Activated T-helper 1 cell treated with anti-CD3 and anti-CD28 coated beads, Interleukin-12 subunit alpha, Interleukin-12 subunit beta, Interleukin-2, Interleukin-4 antibody, amounts not matched to agents 30 ng/mL and 10 ng/mL and 1 ng/mL, durations not matched to agents 14 hours and 24 hours and 36 hours (primary cell): Measurements from ENCODE around the gene TEX38. TPM values are rescaled to one million over a fixed set of nuclear protein-coding genes. Genes with fewer than 3 reads are reported as not detected.
"Not testable (repeated sequence)": the region's sequence is repeated elsewhere in the genome, so short reads cannot be mapped to it uniquely, and the experiment has no call there.

Source experiments
- DNase-seq: peaks from one replicate; pipeline ENCODE4 v3.0.0; 2021; ENCODE audit warnings: low spot score
- H3K27ac Mint-ChIP-seq: one replicate; pipeline ENCODE4 v1.8.0; 2021; ENCODE audit warnings: mild to moderate bottlenecking, mixed read lengths
- H3K27me3 Mint-ChIP-seq: one replicate; pipeline ENCODE4 v1.8.0; 2022; ENCODE audit warnings: mild to moderate bottlenecking, moderate library complexity, mixed read lengths; ENCODE audit not compliant: insufficient read depth
- H3K36me3 Mint-ChIP-seq: one replicate; pipeline ENCODE4 v1.8.0; 2021; ENCODE audit warnings: low read depth, mixed read lengths
- H3K4me1 Mint-ChIP-seq: one replicate; pipeline ENCODE4 v1.8.0; 2021; ENCODE audit warnings: low read depth, mixed read lengths
- H3K4me3 Mint-ChIP-seq: one replicate; pipeline ENCODE4 v1.8.0; 2021; ENCODE audit warnings: mild to moderate bottlenecking, moderate library complexity, mixed read lengths
- H3K9me3 Mint-ChIP-seq: one replicate; pipeline ENCODE4 v1.8.0; 2021; ENCODE audit warnings: mixed read lengths
- intact Hi-C: fragments of 100-400 bp; cut with micrococcal nuclease; formaldehyde crosslinking; loops from one replicate; pipeline ENCODE4 v1.15.1; 2024
- total RNA-seq: library from RNA; stranded (reverse); gene quantifications from 2 replicates; pipeline ENCODE4 v1.2.3, GENCODE V29; 2022

The TEX38 gene
- total RNA-seq, 1 donor from 2014 or later: 0.18 TPM

DNA sequence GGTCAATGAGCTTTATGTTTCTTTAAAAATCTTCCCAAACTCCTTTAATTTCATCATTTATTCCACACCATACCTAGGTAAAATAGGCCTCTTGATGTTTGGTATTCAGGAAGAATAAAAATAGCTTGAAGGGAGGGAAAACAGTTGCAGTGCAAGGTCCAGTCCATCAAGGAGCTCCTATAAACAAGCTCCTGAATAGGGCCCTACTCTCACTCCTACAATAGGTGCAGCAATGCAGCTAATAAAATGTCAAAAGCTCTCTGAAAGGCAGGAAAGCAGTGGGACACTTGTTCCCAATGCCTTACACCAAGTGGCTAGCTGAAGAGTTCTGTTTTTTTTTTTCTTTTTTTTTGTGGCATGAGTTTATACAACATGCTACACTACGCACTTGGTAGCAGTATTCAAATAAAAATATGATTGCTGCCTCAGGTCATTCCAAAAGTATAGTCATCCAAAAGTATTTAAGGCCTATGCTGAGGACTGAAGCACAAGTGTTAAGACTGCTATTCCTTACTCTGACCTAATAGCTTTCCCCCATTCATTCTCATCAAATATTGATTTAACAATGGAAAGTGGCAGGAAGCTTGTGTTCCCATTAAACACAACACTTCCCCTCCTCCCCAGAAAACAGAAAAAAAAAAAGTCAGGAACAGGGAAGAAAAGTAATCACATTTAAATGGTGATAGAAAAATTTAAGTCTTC, 9.8 kb downstream of the TEX38 start:
- Mint-ChIP-seq H3K36me3 (peaks cover 63% of the 10 kb centered on the region), H3K4me1 (peaks cover 19% of the 10 kb centered on the region), H3K27ac (no peak overlapping the region), H3K27me3 (no peaks in the 10 kb centered on the region), H3K4me3 (no peak overlapping the region), H3K9me3 (no peaks in the 10 kb centered on the region)
- DNase-seq: no peak
- intact Hi-C loops: no loop called here

DNA sequence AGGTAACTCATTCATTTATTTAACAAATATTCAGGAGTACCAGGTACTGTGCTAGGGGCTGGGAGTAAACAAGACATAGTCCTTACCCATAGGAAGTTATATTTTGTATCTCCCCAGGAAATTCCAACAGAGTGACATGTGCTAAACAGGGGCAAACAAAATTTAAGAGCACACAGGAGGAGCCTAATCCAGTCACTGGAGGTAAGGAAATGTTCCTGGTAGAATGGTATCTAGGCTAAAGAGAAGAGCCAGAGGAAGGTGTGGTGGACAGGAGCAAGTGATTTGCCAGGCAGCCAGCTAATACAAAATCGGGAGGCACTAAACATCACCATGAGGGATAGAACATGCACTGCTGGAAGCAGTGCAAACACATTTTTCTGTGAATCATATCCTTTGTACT, 10.4 kb downstream of the TEX38 start:
- Mint-ChIP-seq H3K9me3 (no peaks in the 10 kb centered on the region), H3K4me1 (peaks cover 18% of the 10 kb centered on the region), H3K27me3 (no peaks in the 10 kb centered on the region), H3K36me3 (peaks cover 67% of the 10 kb centered on the region), H3K27ac (no peak overlapping the region), H3K4me3 (no peak overlapping the region)
- intact Hi-C loops: no loop called here
- no peak for DNase-seq

DNA sequence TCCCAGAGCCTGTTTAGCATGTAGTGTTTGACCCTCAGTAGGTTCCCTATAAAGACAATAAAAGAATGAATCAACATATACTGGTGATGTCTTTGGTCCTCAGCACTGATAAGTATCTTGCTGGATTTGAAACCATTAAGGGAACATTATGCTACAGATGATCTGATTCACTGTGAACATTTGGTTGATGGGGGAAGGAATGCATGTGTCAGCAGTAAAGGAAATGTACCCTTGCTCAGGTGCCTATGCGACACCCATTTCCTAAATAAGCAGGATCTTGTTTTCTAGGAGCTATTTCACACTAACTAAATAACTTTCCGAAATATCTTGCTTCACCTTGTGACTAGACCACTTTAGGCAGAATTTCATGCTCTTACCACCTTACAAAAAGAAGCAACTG, 13.0 kb downstream of the TEX38 start:
- H3K27me3 Mint-ChIP-seq: no peaks in the 10 kb centered on the region
- no peak for DNase-seq
- H3K9me3 Mint-ChIP-seq: no peaks in the 10 kb centered on the region
- H3K4me1 Mint-ChIP-seq: peaks cover 19% of the 10 kb centered on the region
- no peak overlapping the region for H3K4me3 Mint-ChIP-seq
- intact Hi-C loops: no loop called here
- no peak overlapping the region for H3K27ac Mint-ChIP-seq
- H3K36me3 Mint-ChIP-seq: peaks cover 70% of the 10 kb centered on the region

DNA sequence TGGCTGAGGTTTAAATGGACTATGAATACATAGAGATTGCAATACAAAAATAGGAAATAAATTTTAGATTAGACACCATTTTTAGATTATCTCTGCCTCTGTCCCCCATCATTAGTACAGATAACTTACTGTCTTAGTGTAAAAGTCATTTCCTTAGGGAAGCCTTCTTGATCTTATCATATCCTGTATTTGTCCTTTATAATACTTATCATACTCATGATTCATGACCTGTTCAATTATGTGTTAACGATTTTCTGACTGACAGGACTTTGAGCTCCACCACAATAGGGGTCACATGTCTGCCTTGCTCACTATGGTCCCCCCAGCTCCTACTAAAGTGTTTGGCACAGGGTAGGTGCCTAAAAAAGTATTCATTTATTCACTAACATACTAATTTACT, 14.6 kb downstream of the TEX38 start:
- H3K36me3 Mint-ChIP-seq: peaks cover 62% of the 10 kb centered on the region
- H3K27me3 Mint-ChIP-seq: no peaks in the 10 kb centered on the region
- H3K27ac Mint-ChIP-seq: no peak overlapping the region
- H3K9me3 Mint-ChIP-seq: no peaks in the 10 kb centered on the region
- no peak for DNase-seq
- peaks cover 19% of the 10 kb centered on the region for H3K4me1 Mint-ChIP-seq
- H3K4me3 Mint-ChIP-seq: no peak overlapping the region
- intact Hi-C loops: no loop called here

DNA sequence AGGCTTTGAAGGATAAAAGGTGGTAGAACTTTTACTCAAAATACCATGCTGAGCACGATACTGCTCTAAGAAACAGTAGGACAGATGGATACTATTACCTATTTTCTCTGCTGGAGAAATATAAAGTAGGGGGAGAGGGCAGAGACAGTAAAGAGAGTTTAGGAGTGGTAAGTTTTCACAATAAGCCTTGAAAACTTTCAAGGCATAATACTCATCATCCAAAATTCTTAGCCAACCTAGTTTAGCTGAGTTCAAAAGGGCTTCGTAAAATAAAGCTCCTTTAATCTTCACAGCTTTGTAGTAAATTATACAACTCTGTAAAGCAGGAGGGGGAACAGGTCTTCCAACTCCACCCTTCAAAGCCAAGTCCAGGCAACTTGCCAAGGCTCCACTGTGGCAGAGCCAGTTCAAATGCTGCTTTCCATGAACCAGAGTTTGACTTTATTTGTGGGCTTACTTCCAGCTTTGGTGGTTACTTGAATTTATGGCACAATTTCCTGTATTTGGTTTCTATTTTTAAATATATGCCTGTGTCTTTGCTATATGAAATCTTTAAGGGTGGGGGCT, 15.5 kb downstream of the TEX38 start:
- intact Hi-C loops: no loop called here
- DNase-seq: no peak
- no peak overlapping the region for H3K4me3 Mint-ChIP-seq
- no peaks in the 10 kb centered on the region for H3K9me3 Mint-ChIP-seq
- peaks cover 59% of the 10 kb centered on the region for H3K36me3 Mint-ChIP-seq
- no peaks in the 10 kb centered on the region for H3K27me3 Mint-ChIP-seq
- peak overlapping the region; percentile 15 for H3K27ac Mint-ChIP-seq
- peaks cover 21% of the 10 kb centered on the region for H3K4me1 Mint-ChIP-seq

DNA sequence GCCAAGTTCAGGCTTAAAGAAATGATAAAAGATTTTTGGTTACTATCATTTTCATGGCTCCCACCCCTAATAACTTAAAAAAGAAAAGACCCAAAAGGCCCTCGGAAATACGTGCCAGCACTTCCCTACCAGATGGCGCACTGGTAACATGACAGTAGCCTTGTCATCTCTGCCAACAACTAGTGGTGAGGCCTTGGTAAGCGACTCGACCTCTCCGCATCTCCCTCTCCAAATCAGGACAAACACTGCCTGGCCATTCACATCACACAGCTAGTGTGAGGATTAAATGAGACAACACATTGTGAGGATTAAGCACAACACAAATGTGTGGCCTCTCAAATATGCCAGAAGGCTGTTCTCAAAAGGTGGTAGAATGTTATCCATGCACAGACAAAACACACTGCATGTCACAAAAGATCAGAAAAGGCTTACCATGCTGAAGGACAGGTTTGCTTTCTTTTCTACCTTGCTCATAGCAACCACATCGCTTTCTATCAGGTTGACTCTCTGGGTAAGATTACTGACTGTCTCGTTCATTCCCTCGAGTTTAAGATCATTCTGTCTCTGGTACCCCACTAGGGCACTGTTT, 16.4 kb downstream of the TEX38 start:
- intact Hi-C loops: no loop called here
- Mint-ChIP-seq H3K4me1 (peaks cover 24% of the 10 kb centered on the region), H3K36me3 (peaks cover 59% of the 10 kb centered on the region), H3K4me3 (no peak overlapping the region), H3K27ac (no peak overlapping the region), H3K9me3 (no peaks in the 10 kb centered on the region), H3K27me3 (no peaks in the 10 kb centered on the region)
- DNase-seq: no peak

DNA sequence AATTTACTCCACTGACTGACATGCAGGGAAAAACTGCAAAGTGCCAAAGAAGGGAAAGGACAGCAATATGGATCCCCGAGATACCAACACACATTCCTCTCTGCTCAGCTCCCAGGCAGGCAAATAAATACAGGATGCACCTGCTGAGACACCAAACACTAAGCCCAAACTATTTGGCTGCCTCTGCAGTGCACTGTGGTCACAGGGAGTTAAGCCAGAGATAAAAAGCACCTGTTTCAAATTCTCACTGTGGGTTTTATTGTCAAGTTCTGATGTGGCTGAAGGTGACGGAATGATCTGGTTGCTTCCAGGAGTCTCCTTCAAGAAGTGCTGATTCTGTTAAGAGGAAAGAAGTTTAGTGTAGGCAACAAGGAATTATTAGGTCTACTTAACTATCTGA, 17.7 kb downstream of the TEX38 start:
- H3K36me3 Mint-ChIP-seq: peaks cover 58% of the 10 kb centered on the region
- H3K4me1 Mint-ChIP-seq: peaks cover 24% of the 10 kb centered on the region
- no peaks in the 10 kb centered on the region for H3K9me3 Mint-ChIP-seq
- H3K27me3 Mint-ChIP-seq: no peaks in the 10 kb centered on the region
- H3K4me3 Mint-ChIP-seq: no peak overlapping the region
- no peak for DNase-seq
- no peak overlapping the region for H3K27ac Mint-ChIP-seq
- intact Hi-C loops: no loop called here

DNA sequence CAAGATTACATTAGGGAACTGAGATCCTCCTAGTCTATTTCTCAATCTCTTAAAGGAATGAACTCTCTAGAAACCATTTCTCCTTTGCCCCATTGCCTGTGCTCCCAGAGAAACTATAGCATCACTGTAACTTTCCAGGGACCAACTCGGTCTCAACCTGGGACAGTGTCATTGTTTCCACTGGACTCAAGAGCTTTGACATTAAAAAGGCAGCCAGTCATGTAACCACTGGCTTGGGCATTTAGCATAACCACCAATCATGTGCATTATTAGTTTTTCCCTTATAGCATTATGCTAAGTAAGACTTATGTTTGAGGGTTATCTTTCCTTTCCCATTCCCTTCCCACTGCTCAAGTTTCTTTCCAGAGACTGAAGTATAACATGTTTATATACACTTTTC, 18.2 kb downstream of the TEX38 start:
- intact Hi-C loops: no loop called here
- no peaks in the 10 kb centered on the region for H3K9me3 Mint-ChIP-seq
- no peaks in the 10 kb centered on the region for H3K27me3 Mint-ChIP-seq
- H3K36me3 Mint-ChIP-seq: peaks cover 58% of the 10 kb centered on the region
- peaks cover 24% of the 10 kb centered on the region for H3K4me1 Mint-ChIP-seq
- no peak overlapping the region for H3K4me3 Mint-ChIP-seq
- DNase-seq: no peak
- H3K27ac Mint-ChIP-seq: no peak overlapping the region

DNA sequence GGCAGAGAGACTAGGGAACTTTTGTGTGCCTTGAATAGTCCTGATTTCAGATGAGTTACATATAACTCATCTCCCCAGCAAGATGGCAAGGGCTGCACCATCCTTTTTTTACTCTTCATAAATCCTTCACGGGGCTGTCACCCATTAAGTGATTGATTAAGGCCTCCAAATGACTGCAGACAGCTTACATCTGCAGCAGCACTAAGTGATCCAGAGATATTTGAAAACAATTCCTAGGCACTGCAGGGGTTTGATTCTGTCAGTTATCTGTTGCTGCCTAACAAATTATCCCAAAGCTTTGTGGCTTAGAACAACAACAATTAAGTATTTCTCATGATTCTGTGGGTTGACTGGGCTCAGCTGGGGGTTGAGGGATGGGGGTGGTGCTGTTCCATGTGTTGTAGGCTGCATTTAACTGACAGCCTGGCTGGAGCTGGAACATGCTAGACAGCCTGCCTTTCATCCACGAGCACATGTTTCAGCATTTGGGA, 19.3 kb downstream of the TEX38 start:
- peaks cover 63% of the 10 kb centered on the region for H3K36me3 Mint-ChIP-seq
- peaks cover 24% of the 10 kb centered on the region for H3K4me1 Mint-ChIP-seq
- H3K27me3 Mint-ChIP-seq: no peaks in the 10 kb centered on the region
- no peak overlapping the region for H3K27ac Mint-ChIP-seq
- intact Hi-C loops: no loop called here
- no peak overlapping the region for H3K4me3 Mint-ChIP-seq
- no peak for DNase-seq
- H3K9me3 Mint-ChIP-seq: peaks cover 6% of the 10 kb centered on the region

DNA sequence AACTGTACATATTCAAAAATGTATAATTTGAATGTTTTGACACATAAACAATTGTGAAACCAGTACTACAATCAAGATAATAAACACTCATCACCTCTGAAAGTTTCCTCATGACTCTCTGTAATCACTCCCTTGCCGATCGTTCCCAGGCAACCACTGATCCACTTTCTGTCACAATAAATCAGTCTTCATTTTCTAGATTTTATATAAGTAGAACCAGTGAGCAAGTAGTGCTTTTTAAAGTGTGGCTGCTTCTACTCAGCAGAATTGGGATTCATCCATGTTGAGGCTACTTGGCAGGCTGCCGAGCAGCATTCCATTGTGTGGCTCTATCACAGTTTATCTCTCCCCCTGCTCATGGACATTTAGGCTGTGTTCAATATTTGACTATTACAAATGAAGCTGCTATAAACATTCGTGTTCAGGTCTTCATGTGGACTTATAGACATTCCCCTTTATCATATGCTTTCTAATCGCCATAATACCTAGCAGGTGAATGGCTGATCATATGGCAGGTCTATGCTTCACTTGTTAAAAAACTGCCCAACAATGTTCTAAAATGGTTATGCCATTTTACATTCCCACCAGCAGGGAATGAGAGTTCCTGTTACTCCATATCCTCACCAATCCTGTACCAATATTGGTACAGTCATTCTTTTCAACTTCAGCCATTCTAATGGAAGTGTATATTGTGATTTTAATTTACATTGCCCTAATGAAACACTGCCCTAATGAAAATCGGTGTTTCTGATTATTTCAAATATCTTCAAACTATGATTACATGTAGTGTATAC, 20.5 kb downstream of the TEX38 start:
- Mint-ChIP-seq H3K4me3 (no peak overlapping the region), H3K27ac (no peak overlapping the region), H3K36me3 (peaks cover 61% of the 10 kb centered on the region)

DNA sequence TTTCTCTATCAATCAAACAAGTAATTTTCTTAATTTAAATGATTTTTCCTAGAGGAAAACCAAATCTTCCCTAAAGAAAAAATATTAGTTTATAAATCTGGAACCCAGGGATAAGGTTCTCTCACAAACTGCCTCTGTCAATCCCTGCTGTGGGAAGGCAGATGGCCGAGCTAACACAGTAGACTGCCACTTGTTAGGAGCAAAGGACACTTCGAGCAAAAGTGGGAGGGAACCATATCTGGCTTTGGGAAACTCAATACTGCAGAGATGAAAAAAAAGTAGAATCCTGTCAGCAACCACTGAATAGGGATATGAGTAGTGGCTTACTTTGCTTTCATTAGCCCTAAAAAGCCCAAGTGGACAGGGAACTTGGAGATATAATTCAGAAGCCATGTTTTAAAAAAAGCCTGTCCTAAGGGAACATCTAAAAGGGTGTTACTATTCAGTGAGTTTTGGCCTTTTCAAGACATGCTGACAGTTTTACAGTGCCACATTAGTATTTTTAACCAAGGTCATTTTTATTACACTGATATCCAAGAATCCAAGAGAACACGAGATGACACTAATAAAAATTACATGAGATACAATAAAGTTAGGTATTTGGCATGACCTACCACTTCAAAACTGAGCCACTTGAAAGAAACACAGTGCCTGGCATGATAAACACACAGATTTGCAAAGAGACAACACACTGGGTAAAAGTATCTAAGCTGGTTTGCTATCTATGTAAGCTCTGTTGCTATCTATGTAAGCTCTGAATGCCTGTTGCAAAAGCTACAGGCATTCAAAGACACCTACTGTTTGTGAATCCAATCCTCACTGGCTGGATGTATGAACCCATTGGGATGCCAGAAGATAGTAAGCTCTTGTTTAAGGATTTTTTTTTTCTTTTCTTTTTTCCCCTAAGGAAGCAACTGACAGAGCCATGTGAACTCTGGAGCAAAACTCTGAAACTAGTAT, 21.4 kb downstream of the TEX38 start:
- Mint-ChIP-seq H3K9me3 (peaks cover 6% of the 10 kb centered on the region), H3K36me3 (peaks cover 57% of the 10 kb centered on the region)

More for the DNA sequence above, 20.5 kb downstream of the TEX38 start:
- intact Hi-C loops: no loop called here
- Mint-ChIP-seq H3K4me1 (peaks cover 16% of the 10 kb centered on the region), H3K27me3 (no peaks in the 10 kb centered on the region), H3K9me3 (peaks cover 6% of the 10 kb centered on the region)
- DNase-seq: no peak

DNA sequence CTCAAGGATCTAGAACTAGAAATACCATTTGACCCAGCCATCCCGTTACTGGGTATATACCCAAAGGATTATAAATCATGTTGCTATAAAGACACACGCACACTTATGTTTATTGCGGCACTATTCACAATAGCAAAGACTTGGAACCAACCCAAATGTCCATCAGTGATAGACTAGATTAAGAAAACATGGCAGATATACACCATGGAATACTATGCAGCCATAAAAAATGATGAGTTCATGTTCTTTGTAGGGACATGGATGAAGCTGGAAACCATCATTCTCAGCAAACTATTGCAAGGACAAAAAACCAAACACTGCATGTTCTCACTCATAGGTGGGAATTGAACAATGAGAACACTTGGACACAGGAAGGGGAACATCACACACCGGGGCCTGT, 23.0 kb downstream of the TEX38 start:
- DNase-seq, H3K9me3 Mint-ChIP-seq, H3K4me3 Mint-ChIP-seq, H3K27me3 Mint-ChIP-seq, H3K27ac Mint-ChIP-seq, intact Hi-C loops: not testable (repeated sequence)
- Mint-ChIP-seq H3K36me3 (peaks cover 55% of the 10 kb centered on the region), H3K4me1 (peaks cover 18% of the 10 kb centered on the region)

More for the DNA sequence above, 21.4 kb downstream of the TEX38 start:
- intact Hi-C loops: no loop called here
- Mint-ChIP-seq H3K4me3 (no peak overlapping the region), H3K4me1 (peaks cover 10% of the 10 kb centered on the region), H3K27me3 (no peaks in the 10 kb centered on the region), H3K27ac (no peak overlapping the region)
- no peak for DNase-seq
